HepG2 (cell line): ENCODE results near the gene EPHA5.

Experiments
- TFAP4 ChIP-seq: sonication (generic); IDR thresholded peaks from 2 replicates; pipeline ENCODE4 v1.6.1; 2016; ENCODE audit warnings: low read depth, borderline replicate concordance
- ZFP62 ChIP-seq: sonication (generic); formaldehyde crosslinking; IDR thresholded peaks from 2 replicates; pipeline ENCODE4 v1.4.0; 2020; ENCODE audit warnings: missing genetic modification reagents
- ZMYM2 ChIP-seq: sonication (generic); formaldehyde crosslinking; IDR thresholded peaks from 2 replicates; pipeline ENCODE4 v1.8.0; 2022; ENCODE audit warnings: mild to moderate bottlenecking, missing genetic modification reagents

GRCh38 chr4:65696436-65696835, 26.1 kb upstream of the EPHA5 start:
- no peak for TF ChIP-seq ZFP62
- TF ChIP-seq TFAP4, result no peak
- no peak for TF ChIP-seq ZMYM2 (CRISPR knock-in tag)
